ENCODE data around the gene MS4A3.
"Not testable (repeated sequence)": the region's sequence is repeated elsewhere in the genome, so short reads cannot be mapped to it uniquely, and the experiment has no call there.

Gene MS4A3

GRCh38 chr11:60095477-60096120 lies 39.1 kb downstream of the MS4A3 start:
- DNase-seq, result no peak

DNA sequence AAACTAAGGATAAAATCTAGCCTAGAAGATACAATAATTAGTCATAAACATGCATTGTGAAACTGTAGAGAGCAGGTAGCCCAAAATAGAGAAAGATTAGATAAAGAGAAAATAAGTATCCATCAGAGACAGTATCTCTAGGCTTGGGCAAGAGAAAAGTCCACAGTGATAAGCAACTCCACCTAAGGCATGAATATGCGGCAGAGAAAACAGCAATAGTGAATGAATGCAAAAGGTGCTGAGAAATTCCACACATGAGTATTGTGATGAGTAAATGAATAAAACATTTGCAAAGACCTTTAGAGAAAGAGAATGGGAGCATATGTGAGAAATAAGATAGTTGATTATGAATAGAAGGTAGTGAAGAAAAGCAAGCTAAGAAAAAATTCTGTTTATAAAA lies 40.7 kb downstream of the MS4A3 start:
- DNase-seq, result no peak

- no peak for DNase-seq
Observed at GRCh38 chr11:60098508-60098907, 42.0 kb downstream of the MS4A3 start.

GRCh38 chr11:60100516-60100915 lies 44.1 kb downstream of the MS4A3 start:
- no peak for DNase-seq

DNA sequence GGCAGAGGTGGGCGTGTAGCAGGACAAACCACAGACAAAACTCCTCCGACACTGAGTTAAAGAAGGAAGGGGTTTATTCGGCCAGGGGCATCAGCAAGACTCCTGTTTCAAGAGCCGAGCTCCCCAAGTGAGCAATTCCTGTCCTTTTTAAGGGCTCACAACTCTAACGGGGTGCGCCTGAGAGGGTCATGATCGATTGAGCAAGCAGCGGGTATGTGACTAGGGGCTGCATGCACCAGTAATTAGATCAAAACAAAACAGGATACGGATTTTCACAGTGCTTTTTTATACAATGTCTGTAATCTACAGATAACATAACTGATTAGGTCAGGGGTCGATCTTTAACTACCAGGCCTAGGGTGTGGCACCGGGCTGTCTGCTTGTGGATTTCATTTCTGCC lies 44.9 kb downstream of the MS4A3 start:
- DNase-seq, result not testable (repeated sequence)

DNA sequence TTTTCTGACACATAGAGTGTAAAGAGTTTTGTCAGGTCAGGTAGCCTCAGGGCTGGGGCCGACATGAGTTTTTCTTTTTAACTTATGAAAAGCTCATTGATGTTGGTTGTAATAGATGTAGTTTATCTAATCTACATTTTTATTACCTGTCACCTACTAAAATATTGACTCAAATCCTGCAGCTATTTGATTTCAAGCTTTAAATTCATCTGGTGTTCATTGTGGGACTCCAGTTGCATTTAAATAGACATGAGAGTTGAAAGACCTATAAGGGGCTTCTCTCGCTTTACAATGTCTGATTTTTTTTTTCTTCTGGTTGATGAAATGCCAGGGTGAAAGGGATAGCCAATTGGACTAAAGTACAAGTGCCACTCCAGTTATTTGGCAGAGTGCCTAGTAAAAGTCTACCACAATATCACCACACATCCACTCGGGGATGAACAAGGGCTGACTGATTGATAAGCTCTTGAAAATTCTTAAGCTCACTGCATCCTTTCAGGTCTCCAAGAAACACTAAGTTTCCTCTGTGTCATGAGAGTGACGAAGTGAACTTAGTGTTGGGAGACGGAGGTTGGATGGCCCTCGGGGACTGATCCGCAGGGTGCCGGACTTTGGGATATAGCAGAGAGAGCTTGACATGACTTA lies 48.1 kb downstream of the MS4A3 start:
- not testable (repeated sequence) for DNase-seq

- DNase-seq, result not testable (repeated sequence)
Observed at GRCh38 chr11:60108631-60109030, 52.2 kb downstream of the MS4A3 start.

GRCh38 chr11:60111793-60112192 lies 55.3 kb downstream of the MS4A3 start:
- DNase-seq, result no peak

GRCh38 chr11:60116996-60117790 lies 60.7 kb downstream of the MS4A3 start:
- no peak for DNase-seq

DNA sequence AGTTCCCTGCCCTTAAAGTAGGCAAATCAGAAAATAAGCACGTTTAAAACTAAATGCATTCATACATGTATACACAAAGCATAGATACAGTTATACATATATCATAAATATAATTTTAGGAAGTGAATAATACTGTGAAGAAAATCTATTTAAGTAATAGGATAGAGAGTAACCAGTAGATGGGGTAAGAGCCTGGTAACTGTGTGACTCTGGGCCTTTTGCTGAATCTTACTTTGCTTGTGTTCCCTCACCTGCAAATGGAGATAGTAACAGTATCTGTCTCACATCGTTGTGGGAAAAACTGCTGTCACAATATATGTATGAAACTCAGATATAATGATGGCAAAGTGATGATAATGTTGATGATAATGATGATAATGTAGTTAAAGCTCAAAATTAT lies 61.9 kb downstream of the MS4A3 start:
- no peak for DNase-seq

- DNase-seq, result no peak
Observed at GRCh38 chr11:60119710-60120109, 63.2 kb downstream of the MS4A3 start.
